GM21723 (cell line): ENCODE measurements around the gene LRRC63.
"Not testable (repeated sequence)": the region's sequence is repeated elsewhere in the genome, so short reads cannot be mapped to it uniquely, and the experiment has no call there.

Experiments used
- ATAC-seq: cut with Tn5 transposase; IDR thresholded peaks from one replicate; pipeline ENCODE4 v1.9.1; 2021; ENCODE audit warnings: mild to moderate bottlenecking, moderate library complexity; ENCODE audit not compliant: unreplicated experiment

Gene LRRC63

DNA sequence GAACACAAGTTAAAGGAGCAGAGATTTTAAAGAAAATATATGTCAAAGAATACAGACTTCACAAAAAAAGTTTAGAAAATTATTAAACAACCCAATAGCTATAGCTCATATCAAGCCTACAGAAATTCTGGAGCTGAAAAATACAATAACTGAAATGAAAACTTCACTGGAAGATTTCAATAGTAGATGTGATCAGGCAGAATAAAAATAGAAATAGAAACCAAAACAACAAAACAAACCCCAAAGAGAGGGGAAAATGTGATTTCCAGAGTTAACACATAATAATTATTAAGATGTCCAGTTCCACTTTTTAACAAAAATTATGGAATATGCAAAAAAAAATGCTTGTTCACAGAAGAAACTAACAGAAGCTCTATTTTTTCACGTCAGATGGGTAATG is 23.6 kb downstream of the LRRC63 start:
- no peak for ATAC-seq

GRCh38 chr13:46265292-46265691 is 53.6 kb downstream of the LRRC63 start:
- no peak for ATAC-seq

DNA sequence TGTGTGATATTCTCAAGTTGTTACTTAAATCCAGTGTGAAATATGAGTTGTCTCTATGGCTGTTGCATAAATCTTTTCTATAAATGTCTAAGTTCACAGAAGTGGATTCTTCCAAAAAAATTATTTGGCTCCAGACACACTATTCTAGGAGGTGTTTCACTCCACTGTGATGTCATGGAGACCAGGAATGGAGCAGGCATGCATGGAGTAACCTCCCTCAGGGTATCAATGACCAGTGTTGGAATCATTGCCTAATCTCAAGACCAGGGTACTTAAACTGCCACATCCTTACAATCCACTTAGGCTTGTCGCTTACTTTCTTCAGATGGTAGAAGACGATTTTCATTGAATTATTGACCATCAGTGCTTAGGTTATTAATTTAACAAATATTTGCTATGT is 55.4 kb downstream of the LRRC63 start:
- ATAC-seq: no peak

DNA sequence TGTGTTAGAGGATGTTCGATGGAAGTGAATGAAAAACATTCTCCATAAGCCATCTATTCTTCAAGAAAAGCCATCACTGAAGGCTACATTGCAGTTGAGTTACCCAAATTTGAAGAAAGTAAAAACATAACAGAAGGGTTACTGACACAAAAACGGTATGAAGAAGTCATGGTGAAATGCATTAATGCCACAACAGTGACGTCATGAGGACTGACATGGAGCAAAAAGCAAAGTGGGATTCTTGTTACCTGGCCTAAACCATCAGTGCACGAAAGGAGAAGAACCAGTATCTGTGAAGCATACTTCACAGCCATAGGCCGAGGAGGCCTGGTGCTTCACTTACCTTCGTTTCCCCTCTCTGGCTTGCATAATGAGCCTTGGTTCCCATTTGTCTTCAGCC is 58.7 kb downstream of the LRRC63 start:
- no peak for ATAC-seq

- ATAC-seq: no peak
These were observed 62.5 kb downstream of the LRRC63 start for GRCh38 chr13:46274094-46274698.

GRCh38 chr13:46278474-46278873 is 66.7 kb downstream of the LRRC63 start:
- no peak for ATAC-seq

DNA sequence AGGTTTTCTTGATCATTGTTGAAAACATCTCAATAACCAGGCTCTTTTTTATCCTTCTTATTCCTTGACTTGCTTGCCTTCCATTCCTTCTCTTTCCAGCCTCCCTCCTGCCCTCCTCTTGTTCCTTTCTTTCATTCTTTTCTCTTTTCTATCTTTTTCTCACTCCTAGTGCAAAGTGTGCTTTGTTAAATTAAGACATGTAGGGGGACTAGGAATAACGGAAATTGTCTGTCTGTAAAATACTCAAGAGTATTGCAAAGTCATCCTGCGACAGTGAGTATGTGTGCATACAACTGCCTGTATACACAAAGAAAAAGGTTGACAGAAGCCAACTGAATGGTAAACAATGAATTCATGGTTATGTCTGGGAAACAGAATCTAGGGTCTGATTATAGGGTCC is 70.1 kb downstream of the LRRC63 start:
- ATAC-seq: no peak

DNA sequence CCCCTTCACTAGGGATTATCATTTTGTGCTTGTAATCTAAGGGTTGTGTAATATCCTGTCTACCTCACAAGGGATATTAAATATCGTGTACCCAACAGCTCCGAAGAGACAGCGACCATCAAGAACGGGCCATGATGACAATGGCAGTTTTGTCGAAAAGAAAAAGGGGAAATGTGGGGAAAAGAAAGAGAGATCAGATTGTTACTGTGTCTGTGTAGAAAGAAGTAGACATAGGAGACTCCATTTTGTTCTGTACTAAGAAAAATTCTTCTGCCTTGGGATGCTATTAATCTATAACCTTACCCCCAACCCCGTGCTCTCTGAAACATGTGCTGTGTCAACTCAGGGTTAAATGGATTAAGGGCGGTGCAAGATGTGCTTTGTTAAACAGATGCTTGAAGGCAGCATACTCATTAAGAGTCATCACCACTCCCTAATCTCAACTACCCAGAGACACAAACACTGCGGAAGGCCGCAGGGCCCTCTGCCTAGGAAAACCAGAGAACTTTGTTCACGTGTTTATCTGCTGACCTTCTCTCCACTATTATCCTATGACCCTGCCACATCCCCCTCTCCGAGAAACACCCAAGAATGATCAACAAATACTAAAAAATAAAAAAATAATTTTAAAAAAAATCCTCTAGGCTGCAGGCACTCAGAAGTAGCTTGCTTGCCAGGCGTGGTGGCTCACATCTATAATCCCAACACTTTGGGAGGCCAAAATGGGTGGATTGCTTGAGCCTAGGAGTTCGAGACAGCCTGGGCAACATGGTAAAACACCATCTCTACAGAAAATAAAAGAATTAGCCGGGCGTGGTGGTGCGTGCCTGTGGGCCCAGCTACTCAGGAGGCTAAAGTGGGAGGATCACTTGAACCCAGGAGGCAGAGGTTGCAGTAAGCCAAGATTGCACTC is 72.4 kb downstream of the LRRC63 start:
- ATAC-seq: not testable (repeated sequence)

GRCh38 chr13:46286972-46287371 is 75.2 kb downstream of the LRRC63 start:
- no peak for ATAC-seq

DNA sequence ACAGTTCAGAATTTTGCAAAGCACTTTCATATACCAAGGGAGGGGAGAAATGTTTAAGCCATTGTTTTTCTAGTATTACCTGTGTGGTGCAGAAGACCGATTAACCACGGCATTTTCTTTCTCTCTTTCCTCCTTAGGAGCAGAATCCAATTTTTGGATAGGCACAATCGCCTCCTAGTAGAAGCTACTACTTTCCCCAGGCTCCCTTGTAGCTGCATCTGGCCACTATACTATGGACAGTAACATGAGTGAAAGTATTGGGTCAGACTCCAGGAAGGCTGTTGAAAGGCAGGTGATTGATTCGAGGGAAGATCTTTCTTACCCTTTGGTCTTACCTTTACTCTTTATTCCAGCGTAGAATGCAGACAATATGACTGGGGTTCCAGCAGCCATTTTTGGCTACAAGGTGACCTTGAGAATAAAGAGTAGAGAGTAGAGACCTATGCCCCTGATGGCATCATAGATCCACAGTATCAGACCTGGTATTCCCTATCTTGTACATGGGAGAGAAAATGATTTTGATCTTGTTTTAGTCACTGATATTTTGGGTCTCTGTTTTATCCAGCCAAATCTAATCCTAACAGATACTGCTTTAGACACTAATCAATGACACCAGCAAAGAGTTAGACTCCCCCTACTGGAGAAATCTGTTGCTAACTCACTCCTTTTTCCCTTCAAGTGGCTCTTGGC is 77.0 kb downstream of the LRRC63 start:
- peak; percentile 82 for ATAC-seq

DNA sequence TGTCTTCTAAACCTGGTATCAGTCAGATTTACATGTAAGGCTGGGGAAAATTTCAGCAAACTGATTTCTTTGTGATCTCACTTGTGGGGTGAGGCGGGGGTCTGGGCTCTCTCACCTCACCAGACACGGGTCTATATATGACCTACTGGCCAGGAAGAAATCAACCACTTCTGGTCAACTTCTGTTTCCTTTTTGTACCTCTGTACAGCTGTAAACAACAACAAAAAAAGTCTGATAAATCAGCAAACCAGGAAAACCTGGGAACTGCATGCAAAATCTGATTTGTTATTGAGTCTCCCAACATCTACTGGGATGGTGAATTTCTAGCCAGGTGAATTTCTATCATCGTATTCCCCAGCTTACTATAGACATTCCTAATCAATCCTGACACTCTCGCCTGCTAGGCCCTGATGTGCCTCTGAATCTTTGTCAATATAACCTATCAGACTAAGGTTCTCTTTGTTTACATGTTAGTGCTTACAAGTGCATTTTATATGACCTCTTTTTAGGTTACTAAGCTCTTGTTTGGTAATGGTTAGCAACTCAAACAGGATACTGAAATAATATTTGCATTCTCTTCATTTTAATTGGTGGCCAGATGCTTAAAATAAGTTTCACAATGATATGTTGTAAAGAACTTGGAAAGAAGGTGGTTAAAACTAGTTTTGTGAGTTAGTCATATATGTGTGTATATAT is 77.7 kb downstream of the LRRC63 start:
- no peak for ATAC-seq

- no peak for ATAC-seq
These were observed 78.7 kb downstream of the LRRC63 start for GRCh38 chr13:46290434-46290833.

GRCh38 chr13:46293436-46293835 is 81.7 kb downstream of the LRRC63 start:
- ATAC-seq: no peak

DNA sequence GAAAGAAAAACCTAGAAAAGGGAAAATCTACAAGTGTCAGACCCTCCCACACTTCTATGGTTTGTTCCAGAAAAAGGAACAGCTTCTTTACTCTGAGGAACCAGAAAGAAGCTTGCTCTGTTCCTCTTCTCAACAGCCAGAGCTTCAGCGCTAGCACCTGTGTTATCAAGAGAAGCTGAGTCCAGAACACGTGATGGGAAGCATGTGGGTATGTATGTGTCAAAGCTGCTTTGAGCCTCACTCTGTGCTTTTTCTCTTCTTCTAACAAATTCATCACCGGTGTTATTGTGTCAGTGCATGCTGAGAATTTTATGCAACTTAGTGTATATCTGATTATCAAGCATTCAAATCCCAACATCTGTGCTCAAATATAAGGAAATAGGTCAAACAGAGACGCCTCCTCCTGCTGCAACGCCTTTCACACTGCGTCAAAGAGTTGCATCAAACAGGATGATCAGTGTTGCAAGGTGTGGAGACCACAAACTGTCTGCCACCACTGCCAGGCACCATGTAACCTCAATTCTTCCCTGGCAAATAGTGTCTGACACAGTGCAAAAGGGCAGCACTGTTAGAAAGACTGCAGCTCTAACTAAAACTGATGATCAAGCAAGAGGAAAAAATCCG is 83.9 kb downstream of the LRRC63 start:
- ATAC-seq: peak; percentile 73

DNA sequence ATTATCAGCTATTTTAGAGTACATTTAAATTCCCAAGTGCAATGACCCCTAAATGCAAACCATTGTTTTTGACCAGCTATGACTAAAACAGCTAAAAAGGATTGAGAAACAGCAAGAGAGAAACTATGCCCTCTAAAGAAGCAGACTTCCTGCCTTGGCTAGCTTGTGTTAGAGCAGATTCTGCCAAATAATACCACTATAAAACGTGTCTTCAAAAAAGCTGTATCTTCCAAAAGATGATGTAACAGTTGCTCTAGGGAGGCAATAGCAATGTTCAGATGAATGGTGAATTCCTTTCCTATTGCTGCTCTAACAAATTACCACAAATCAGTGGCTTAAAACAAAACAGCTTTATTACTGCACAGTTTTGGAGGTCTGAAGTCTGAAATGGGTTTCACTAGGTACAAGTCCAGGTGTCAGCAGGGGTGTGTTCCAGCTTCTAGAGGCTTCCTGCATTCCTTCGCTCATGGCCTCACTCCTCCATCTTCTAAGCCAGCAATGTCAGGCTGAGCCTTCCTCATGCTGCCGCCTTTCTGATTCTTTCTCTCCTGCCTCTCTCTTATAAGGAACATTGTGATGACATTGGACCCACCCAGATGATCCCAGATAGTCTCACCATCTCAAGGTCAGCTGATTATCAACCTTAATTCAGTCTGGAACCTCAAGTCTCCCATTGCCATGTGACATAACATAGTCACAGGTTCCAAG is 84.5 kb downstream of the LRRC63 start:
- ATAC-seq: peak; percentile 44

DNA sequence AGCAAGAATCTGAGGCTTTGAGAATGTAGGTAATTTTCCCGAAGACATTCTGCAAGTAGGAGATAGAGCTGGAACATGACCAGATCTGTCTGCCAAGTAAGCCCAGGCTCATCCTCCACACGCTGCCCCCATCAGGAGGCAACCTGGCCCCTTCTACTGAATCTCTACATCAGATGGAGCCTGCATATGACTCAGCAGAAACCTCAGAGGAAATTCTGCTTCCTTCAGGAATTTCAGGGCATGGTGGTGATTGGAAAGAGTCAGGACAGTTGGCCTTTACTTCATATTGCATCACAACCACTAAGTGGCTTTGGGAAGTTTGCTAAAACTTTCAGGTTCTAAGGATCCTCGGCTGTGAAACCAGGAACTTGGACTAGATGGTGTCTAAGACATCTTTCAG is 85.2 kb downstream of the LRRC63 start:
- ATAC-seq: no peak

DNA sequence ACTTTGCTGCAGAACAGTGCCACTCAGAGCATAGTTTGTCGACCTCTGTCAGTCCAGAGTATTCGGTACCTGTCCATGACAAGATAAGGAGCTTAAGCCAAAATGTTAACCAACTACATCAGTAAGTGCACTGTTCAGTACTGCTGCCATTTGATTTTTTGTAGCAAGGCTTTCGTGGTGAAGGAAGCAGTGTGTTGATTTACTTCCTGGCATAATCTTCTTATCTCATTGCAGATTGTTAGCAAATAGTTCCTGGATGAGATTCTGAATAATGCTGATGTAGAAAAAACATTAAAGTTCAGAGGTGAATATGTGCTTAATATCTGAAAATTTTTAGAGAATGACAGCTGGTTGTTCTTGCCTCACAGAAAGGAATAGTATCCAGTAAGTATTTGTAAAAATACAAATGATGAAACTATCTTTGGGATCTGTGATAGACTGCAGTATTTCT is 85.7 kb downstream of the LRRC63 start:
- no peak for ATAC-seq

- no peak for ATAC-seq
These were observed 92.1 kb downstream of the LRRC63 start for GRCh38 chr13:46303742-46304385.

- ATAC-seq: no peak
These were observed 92.8 kb downstream of the LRRC63 start for GRCh38 chr13:46304546-46304945.

- no peak for ATAC-seq
These were observed 95.8 kb downstream of the LRRC63 start for GRCh38 chr13:46307554-46307953.
